HCT116 (cell line): ENCODE measurements around the gene THG1L.

Experiments
- CEBPB ChIP-seq: IDR thresholded peaks from 2 replicates; pipeline ENCODE4 v1.6.1; 2012; ENCODE audit warnings: low read depth
- CTCF ChIP-seq, 3 experiments: fragments of 200-600 bp in 1 of 3; sonication (generic) in 1 of 3; IDR thresholded peaks in 2 of 3; conservative IDR thresholded peaks in 1 of 3; 2 replicates each; pipeline ENCODE4 v1.5.1; 2012 to 2017; ENCODE audit warnings: low read depth in 2 of 3, low read length in 2 of 3, antibody characterized with exemption in 1 of 3, borderline replicate concordance in 1 of 3, control low read depth in 1 of 3, mild to moderate bottlenecking in 1 of 3, mixed read lengths in 1 of 3, mixed run types in 1 of 3, moderate library complexity in 1 of 3; ENCODE audit not compliant: insufficient read depth in 1 of 3
- EZH2 ChIP-seq: fragments of 200-600 bp; sonication (generic); IDR thresholded peaks from 2 replicates; pipeline ENCODE4 v1.6.1; 2017; ENCODE audit warnings: antibody characterized with exemption, mixed run types
- EZH2phosphoT487 ChIP-seq: fragments of 200-600 bp; IDR thresholded peaks from 2 replicates; pipeline ENCODE4 v1.6.1; 2018; ENCODE audit warnings: antibody characterized with exemption, borderline replicate concordance
- POLR2AphosphoS5 ChIP-seq: IDR thresholded peaks from 2 replicates; pipeline ENCODE4 v1.6.1; 2011; ENCODE audit warnings: mild to moderate bottlenecking, low read depth, low read length, moderate library complexity
- SP1 ChIP-seq: IDR thresholded peaks from 2 replicates; pipeline ENCODE4 v1.6.1; 2012; ENCODE audit warnings: low read depth
- TF ChIP-seq, protein P1 (sequence below): IDR thresholded peaks from 2 replicates; pipeline ENCODE4 v1.6.1; 2011; ENCODE audit warnings: mild to moderate bottlenecking, low read length, moderate library complexity; ENCODE audit not compliant: insufficient replicate concordance; ENCODE audit errors: extremely low read depth
- TF ChIP-seq, protein P2 (sequence below): IDR thresholded peaks from 2 replicates; pipeline ENCODE4 v1.6.1; 2012

- peak; percentile 85 for TF ChIP-seq POLR2AphosphoS5
- TF ChIP-seq CTCF (IDR thresholded peaks at IDR 0.05 in 2 of 3, conservative IDR thresholded peaks at IDR 0.05 in 1 of 3; ENCODE audit: borderline replicate concordance in 1 of 3, insufficient read depth in 1 of 3, low read depth in 2 of 3, low read length in 2 of 3) = no peak
- TF ChIP-seq EZH2 = no peak
- TF ChIP-seq EZH2phosphoT487 = no peak
- TF ChIP-seq CEBPB = no peak
- peak; percentile 60 for TF ChIP-seq SP1
- TF ChIP-seq, protein P1, sequence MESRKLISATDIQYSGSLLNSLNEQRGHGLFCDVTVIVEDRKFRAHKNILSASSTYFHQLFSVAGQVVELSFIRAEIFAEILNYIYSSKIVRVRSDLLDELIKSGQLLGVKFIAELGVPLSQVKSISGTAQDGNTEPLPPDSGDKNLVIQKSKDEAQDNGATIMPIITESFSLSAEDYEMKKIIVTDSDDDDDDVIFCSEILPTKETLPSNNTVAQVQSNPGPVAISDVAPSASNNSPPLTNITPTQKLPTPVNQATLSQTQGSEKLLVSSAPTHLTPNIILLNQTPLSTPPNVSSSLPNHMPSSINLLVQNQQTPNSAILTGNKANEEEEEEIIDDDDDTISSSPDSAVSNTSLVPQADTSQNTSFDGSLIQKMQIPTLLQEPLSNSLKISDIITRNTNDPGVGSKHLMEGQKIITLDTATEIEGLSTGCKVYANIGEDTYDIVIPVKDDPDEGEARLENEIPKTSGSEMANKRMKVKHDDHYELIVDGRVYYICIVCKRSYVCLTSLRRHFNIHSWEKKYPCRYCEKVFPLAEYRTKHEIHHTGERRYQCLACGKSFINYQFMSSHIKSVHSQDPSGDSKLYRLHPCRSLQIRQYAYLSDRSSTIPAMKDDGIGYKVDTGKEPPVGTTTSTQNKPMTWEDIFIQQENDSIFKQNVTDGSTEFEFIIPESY = no peak
- TF ChIP-seq, protein P2, sequence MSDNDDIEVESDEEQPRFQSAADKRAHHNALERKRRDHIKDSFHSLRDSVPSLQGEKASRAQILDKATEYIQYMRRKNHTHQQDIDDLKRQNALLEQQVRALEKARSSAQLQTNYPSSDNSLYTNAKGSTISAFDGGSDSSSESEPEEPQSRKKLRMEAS = peak; percentile 95
These were observed at the start of gene THG1L for GRCh38 chr5:157731272-157732129.
